ENCODE data around the gene TOMM6. TPM values are rescaled to one million over a fixed set of nuclear protein-coding genes. Genes with fewer than 3 reads are reported as not detected.

Gene TOMM6
- polyA plus RNA-seq, 1 of the 3 experiments (the other 2 are of a cell fraction): 493 TPM

- 71% methylated on average over 3 of the region's 3 CpGs for WGBS (ENCODE audit: low lambda C conversion rate)
- no peaks in the 10 kb centered on the region for H4K20me1 ChIP-seq (ENCODE audit: insufficient read depth)
- H3K9me2 ChIP-seq: no peaks in the 10 kb centered on the region
- H3K9ac ChIP-seq: no peak overlapping the region
- no peaks in the 10 kb centered on the region for H3K9me3 ChIP-seq
- ChIA-PET CTCF (interaction anchor here (1.3 to 2.0 kb wide), 5 partner anchors 9 to 39 kb away, joined by 3 to 9 read pairs (median 5); partner anchors contain the start of genes TFEB and TOMM6), POLR2A (interaction anchor here (0.9 kb wide), 1 partner anchor 10 kb away, joined by 3 read pairs; no protein-coding TSS in a partner anchor)
- H3K27me3 ChIP-seq (ENCODE audit: insufficient read depth): no peaks in the 10 kb centered on the region
- no peaks in the 10 kb centered on the region for H3K36me3 ChIP-seq (replicated peaks in 1 of 2; ENCODE audit: control insufficient read depth in 1 of 2, insufficient read depth in 2 of 2, low read length in 1 of 2)
- H3K4me1 ChIP-seq (ENCODE audit: control insufficient read depth in 1 of 2, insufficient read depth in 2 of 2, low read depth in 1 of 2, low read length in 1 of 2): peaks cover 0 to 5% of the 10 kb centered on the region in 2 experiments; a peak in 1 of 4 replicates
- H3K4me2 ChIP-seq: no peak overlapping the region
- H3K27ac ChIP-seq (ENCODE audit: low read depth in 2 of 2, low read length in 1 of 2): no peak overlapping the region
- TF ChIP-seq CHD2 (IDR thresholded peaks at IDR 0.05; ENCODE audit: low read length, partially characterized antibody): no peak
- no peak for TF ChIP-seq TCF12 (IDR thresholded peaks at IDR 0.05)
- TF ChIP-seq FOXJ3 (CRISPR knock-in tag; IDR thresholded peaks at IDR 0.05): no peak
- no peak for TF ChIP-seq SMC3 (IDR thresholded peaks at IDR 0.05; ENCODE audit: low read depth, low read length)
- TF ChIP-seq RAD21 (IDR thresholded peaks at IDR 0.05; ENCODE audit: low read length): no peak
- no peak for TF ChIP-seq POLR2AphosphoS5 (IDR thresholded peaks at IDR 0.05; ENCODE audit: low read depth, low read length)
- TF ChIP-seq TAF1 (IDR thresholded peaks at IDR 0.05; ENCODE audit: borderline replicate concordance, low read depth, low read length): no peak
- TF ChIP-seq FOXM1 (IDR thresholded peaks at IDR 0.05; ENCODE audit: low read depth): no peak
- no peak for TF ChIP-seq NRF1 (IDR thresholded peaks at IDR 0.05; ENCODE audit: low read depth, low read length)
- TF ChIP-seq, protein P1, sequence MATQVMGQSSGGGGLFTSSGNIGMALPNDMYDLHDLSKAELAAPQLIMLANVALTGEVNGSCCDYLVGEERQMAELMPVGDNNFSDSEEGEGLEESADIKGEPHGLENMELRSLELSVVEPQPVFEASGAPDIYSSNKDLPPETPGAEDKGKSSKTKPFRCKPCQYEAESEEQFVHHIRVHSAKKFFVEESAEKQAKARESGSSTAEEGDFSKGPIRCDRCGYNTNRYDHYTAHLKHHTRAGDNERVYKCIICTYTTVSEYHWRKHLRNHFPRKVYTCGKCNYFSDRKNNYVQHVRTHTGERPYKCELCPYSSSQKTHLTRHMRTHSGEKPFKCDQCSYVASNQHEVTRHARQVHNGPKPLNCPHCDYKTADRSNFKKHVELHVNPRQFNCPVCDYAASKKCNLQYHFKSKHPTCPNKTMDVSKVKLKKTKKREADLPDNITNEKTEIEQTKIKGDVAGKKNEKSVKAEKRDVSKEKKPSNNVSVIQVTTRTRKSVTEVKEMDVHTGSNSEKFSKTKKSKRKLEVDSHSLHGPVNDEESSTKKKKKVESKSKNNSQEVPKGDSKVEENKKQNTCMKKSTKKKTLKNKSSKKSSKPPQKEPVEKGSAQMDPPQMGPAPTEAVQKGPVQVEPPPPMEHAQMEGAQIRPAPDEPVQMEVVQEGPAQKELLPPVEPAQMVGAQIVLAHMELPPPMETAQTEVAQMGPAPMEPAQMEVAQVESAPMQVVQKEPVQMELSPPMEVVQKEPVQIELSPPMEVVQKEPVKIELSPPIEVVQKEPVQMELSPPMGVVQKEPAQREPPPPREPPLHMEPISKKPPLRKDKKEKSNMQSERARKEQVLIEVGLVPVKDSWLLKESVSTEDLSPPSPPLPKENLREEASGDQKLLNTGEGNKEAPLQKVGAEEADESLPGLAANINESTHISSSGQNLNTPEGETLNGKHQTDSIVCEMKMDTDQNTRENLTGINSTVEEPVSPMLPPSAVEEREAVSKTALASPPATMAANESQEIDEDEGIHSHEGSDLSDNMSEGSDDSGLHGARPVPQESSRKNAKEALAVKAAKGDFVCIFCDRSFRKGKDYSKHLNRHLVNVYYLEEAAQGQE (IDR thresholded peaks at IDR 0.05; ENCODE audit: low read depth, low read length): no peak
- TF ChIP-seq FOSL2 (IDR thresholded peaks at IDR 0.05; ENCODE audit: borderline replicate concordance, low read depth): no peak
- no peak for TF ChIP-seq ELF1 (IDR thresholded peaks at IDR 0.05)
- TF ChIP-seq YY1 (IDR thresholded peaks at IDR 0.05; ENCODE audit: low read depth): no peak
- no peak for TF ChIP-seq CTCF (IDR thresholded peaks at IDR 0.05)
- TF ChIP-seq, protein P2, sequence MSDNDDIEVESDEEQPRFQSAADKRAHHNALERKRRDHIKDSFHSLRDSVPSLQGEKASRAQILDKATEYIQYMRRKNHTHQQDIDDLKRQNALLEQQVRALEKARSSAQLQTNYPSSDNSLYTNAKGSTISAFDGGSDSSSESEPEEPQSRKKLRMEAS (IDR thresholded peaks at IDR 0.05; ENCODE audit: low read depth): no peak
- TF ChIP-seq RFX5 (IDR thresholded peaks at IDR 0.05; ENCODE audit: low read length): no peak
- DNase-seq: no peak
- H3K79me2 ChIP-seq (ENCODE audit: insufficient read depth): no peaks in the 10 kb centered on the region
- no peak overlapping the region for H2AFZ ChIP-seq (ENCODE audit: low read depth)
- H3F3A ChIP-seq (replicated peaks; ENCODE audit: insufficient read depth): no peaks in the 10 kb centered on the region
- no peak overlapping the region for H3K4me3 ChIP-seq (ENCODE audit: low read depth in 2 of 2, low read length in 1 of 2)
These were observed 39.0 kb upstream of the TOMM6 start for GRCh38 chr6:41748542-41748941.

All from SK-N-SH (cell line).